Measurements from ENCODE around the gene LMO7. TPM values are rescaled to one million over a fixed set of nuclear protein-coding genes. Genes with fewer than 3 reads are reported as not detected.
"Not testable (repeated sequence)": the region's sequence is repeated elsewhere in the genome, so short reads cannot be mapped to it uniquely, and the experiment has no call there.

Gene LMO7
- total RNA-seq, 1 donor from 2014 or later = 3.2 TPM

GRCh38 chr13:75656425-75656989, 20.4 kb downstream of the LMO7 start:
- no peaks in the 10 kb centered on the region for H3K36me3 Mint-ChIP-seq (ENCODE audit: low read depth)
- DNase-seq (ENCODE audit: low spot score) = no peak
- intact Hi-C loops (cut with micrococcal nuclease) = no loop called here
- no peak overlapping the region for H3K27ac Mint-ChIP-seq
- no peaks in the 10 kb centered on the region for H3K4me1 Mint-ChIP-seq (ENCODE audit: low read depth)
- no peak overlapping the region for H3K4me3 Mint-ChIP-seq
- no peaks in the 10 kb centered on the region for H3K9me3 Mint-ChIP-seq
- H3K27me3 Mint-ChIP-seq (ENCODE audit: insufficient read depth) = no peaks in the 10 kb centered on the region

DNA sequence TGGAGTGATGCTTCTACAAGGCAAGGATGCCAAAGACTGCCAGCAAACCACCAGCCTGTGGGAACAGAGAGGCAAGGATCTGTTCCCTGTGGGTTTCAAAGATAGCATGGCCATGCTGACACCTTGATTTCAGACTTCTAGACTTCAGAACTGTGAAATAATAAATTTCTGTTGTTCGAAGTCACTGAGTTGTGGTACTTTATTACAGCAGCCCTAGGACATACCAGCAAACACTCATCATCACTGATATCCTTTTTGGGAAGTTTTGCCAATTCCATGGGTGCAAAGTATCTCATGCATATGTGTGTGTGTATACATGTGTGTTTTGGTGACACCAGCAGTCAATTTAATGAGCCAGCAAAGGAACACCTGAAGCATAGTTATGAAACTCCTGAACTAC, 21.0 kb downstream of the LMO7 start:
- intact Hi-C loops (cut with micrococcal nuclease) = no loop called here
- Mint-ChIP-seq H3K27ac (no peak overlapping the region), H3K9me3 (no peaks in the 10 kb centered on the region), H3K4me3 (no peak overlapping the region), H3K4me1 (ENCODE audit: low read depth) (no peaks in the 10 kb centered on the region), H3K27me3 (ENCODE audit: insufficient read depth) (no peaks in the 10 kb centered on the region), H3K36me3 (ENCODE audit: low read depth) (no peaks in the 10 kb centered on the region)
- no peak for DNase-seq (ENCODE audit: low spot score)

- no peaks in the 10 kb centered on the region for H3K36me3 Mint-ChIP-seq (ENCODE audit: low read depth)
- no peaks in the 10 kb centered on the region for H3K9me3 Mint-ChIP-seq
- intact Hi-C loops (cut with micrococcal nuclease) = no loop called here
- no peaks in the 10 kb centered on the region for H3K4me1 Mint-ChIP-seq (ENCODE audit: low read depth)
- H3K4me3 Mint-ChIP-seq = no peak overlapping the region
- H3K27ac Mint-ChIP-seq = no peak overlapping the region
- no peak for DNase-seq (ENCODE audit: low spot score)
- H3K27me3 Mint-ChIP-seq (ENCODE audit: insufficient read depth) = no peaks in the 10 kb centered on the region
Measured at GRCh38 chr13:75660694-75661093, 24.6 kb downstream of the LMO7 start.

DNA sequence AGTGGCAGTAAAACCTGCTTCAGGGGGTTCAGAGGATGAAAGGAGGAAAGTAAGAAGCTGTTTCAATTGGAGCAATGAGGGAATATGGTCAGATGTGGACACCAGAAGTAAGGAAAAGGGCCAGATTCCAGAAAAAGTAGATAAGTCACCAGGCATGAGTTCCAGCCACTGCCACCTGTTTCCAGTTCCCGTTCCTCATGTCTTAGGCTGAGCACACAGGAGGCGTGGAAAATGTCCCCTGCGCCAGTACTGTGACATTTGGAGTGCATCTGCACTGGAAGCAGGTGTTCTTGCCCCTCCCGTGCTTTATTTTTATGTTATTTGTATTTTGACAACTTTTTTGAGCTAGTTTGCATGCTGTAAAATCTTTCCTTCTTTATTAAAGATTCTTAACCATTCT, 25.3 kb downstream of the LMO7 start:
- H3K36me3 Mint-ChIP-seq (ENCODE audit: low read depth) = no peaks in the 10 kb centered on the region
- no peak for DNase-seq (ENCODE audit: low spot score)
- H3K4me3 Mint-ChIP-seq = no peak overlapping the region
- intact Hi-C loops (cut with micrococcal nuclease) = no loop called here
- H3K27ac Mint-ChIP-seq = no peak overlapping the region
- no peaks in the 10 kb centered on the region for H3K9me3 Mint-ChIP-seq
- no peaks in the 10 kb centered on the region for H3K27me3 Mint-ChIP-seq (ENCODE audit: insufficient read depth)
- H3K4me1 Mint-ChIP-seq (ENCODE audit: low read depth) = no peaks in the 10 kb centered on the region

DNA sequence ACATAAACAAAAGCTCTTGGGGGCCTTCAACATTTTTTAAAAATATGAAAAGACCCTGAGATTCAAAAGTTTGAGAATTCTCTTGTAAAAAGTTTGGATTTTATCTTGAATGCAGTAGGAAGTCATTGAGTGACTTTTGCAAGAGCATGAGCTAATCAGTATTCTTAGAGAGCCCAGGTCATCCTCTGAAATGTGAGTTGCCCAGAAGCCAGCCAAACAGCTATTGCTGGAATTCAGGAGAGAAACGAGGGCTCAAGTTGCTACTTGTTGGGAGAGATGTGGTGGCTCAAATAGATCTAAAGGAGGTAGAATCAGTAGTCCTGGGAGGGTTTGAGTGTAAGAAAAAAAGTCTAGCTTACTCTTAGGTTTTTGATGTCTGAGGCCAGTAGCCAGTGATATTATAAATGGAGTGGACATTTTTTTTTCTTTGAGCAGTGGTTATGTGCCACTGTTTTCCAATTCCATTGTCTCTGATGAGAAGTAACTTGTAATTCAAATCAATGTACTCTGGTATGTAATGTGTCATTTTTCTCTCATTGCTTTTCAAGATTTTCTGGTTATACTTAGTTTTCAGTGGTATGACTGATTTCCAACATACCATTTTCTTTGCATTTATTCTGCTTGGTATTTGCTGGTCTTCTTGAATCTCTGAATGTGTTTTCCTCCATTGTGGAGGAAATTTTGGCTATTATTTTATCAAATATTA, 30.7 kb downstream of the LMO7 start:
- H3K27ac Mint-ChIP-seq = no peak overlapping the region
- H3K27me3 Mint-ChIP-seq (ENCODE audit: insufficient read depth) = no peaks in the 10 kb centered on the region
- DNase-seq (ENCODE audit: low spot score) = no peak
- intact Hi-C loops (cut with micrococcal nuclease) = no loop called here
- H3K36me3 Mint-ChIP-seq (ENCODE audit: low read depth) = no peaks in the 10 kb centered on the region
- H3K4me3 Mint-ChIP-seq = no peak overlapping the region
- H3K4me1 Mint-ChIP-seq (ENCODE audit: low read depth) = no peaks in the 10 kb centered on the region
- no peaks in the 10 kb centered on the region for H3K9me3 Mint-ChIP-seq

- Mint-ChIP-seq H3K4me3 (no peak overlapping the region), H3K27me3 (ENCODE audit: insufficient read depth) (no peaks in the 10 kb centered on the region), H3K9me3 (no peaks in the 10 kb centered on the region), H3K36me3 (ENCODE audit: low read depth) (no peaks in the 10 kb centered on the region), H3K27ac (no peak overlapping the region), H3K4me1 (ENCODE audit: low read depth) (no peaks in the 10 kb centered on the region)
- DNase-seq (ENCODE audit: low spot score) = no peak
- intact Hi-C loops (cut with micrococcal nuclease) = no loop called here
Measured at GRCh38 chr13:75669706-75670105, 33.6 kb downstream of the LMO7 start.

DNA sequence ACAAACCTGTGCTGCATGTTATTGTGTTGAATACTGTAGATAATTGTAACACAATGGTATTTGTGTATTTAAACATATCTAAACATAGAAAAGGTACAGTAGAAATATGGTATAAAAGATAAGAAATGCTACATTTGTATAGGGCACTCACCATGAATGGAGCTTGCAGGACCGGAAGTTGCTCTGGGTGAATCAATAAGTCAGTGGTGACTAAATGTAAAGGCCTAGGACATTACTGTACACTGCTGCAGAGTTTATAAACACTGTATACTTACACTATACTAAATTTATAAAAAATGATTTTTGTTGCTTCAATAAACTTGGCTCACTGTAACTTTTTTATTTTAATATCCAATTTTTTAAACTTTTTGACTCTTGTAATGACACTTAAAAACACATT, 34.4 kb downstream of the LMO7 start:
- Mint-ChIP-seq H3K27me3 (ENCODE audit: insufficient read depth) (no peaks in the 10 kb centered on the region), H3K36me3 (ENCODE audit: low read depth) (no peaks in the 10 kb centered on the region), H3K4me3 (no peak overlapping the region), H3K27ac (no peak overlapping the region), H3K4me1 (ENCODE audit: low read depth) (no peaks in the 10 kb centered on the region), H3K9me3 (no peaks in the 10 kb centered on the region)
- DNase-seq (ENCODE audit: low spot score) = no peak
- intact Hi-C loops (cut with micrococcal nuclease) = no loop called here

DNA sequence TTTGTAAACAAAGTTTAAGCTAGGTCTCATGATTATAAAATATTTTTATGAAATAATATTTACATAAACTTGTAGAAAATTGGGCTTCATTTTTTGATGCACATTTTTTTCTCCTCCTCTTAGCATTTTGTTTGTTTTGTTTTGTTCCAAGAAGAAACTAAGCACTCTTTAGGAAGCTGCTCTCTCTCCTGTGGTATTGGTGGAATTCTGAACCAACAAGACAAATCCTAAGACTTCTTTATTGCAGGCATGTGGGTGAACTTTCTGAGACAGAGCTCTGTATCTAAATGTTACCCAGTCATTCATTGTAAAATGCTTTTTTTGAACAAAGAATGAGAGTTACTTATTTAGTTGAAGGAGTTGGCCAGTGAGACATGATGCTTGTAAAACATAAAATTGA, 39.3 kb downstream of the LMO7 start:
- Mint-ChIP-seq H3K4me3 (no peak overlapping the region), H3K27ac (no peak overlapping the region), H3K36me3 (ENCODE audit: low read depth) (no peaks in the 10 kb centered on the region), H3K4me1 (ENCODE audit: low read depth) (no peaks in the 10 kb centered on the region), H3K27me3 (ENCODE audit: insufficient read depth) (no peaks in the 10 kb centered on the region), H3K9me3 (no peaks in the 10 kb centered on the region)
- DNase-seq (ENCODE audit: low spot score) = no peak
- intact Hi-C loops (cut with micrococcal nuclease) = no loop called here

- intact Hi-C loops (cut with micrococcal nuclease) = no loop called here
- H3K36me3 Mint-ChIP-seq (ENCODE audit: low read depth) = no peaks in the 10 kb centered on the region
- H3K27ac Mint-ChIP-seq = no peak overlapping the region
- H3K9me3 Mint-ChIP-seq = no peaks in the 10 kb centered on the region
- no peaks in the 10 kb centered on the region for H3K27me3 Mint-ChIP-seq (ENCODE audit: insufficient read depth)
- DNase-seq (ENCODE audit: low spot score) = no peak
- H3K4me3 Mint-ChIP-seq = no peak overlapping the region
- no peaks in the 10 kb centered on the region for H3K4me1 Mint-ChIP-seq (ENCODE audit: low read depth)
Measured at GRCh38 chr13:75679459-75679858, 43.3 kb downstream of the LMO7 start.

DNA sequence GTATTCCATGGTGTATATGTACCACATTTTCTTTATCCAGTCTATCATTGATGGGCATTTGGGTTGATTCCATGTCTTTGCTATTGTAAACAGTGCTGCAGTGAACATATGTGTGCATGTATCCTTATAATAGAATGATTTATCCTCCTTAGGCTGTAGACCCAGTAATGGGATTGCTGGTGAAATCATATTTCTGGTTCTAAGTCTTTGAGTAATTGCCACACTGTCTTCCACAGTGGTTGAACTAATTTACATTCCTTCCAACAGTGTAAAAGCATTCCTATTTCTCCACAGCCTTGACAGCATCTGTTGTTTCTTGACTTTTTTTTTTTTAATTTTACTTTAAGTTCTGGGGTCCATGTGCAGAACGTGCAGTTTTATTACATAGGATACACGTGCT, 44.1 kb downstream of the LMO7 start:
- intact Hi-C loops (cut with micrococcal nuclease); H3K36me3 Mint-ChIP-seq (ENCODE audit: low read depth); H3K4me1 Mint-ChIP-seq (ENCODE audit: low read depth); H3K9me3 Mint-ChIP-seq; H3K4me3 Mint-ChIP-seq; H3K27me3 Mint-ChIP-seq (ENCODE audit: insufficient read depth); H3K27ac Mint-ChIP-seq; DNase-seq (ENCODE audit: low spot score): not testable (repeated sequence)

GRCh38 chr13:75682326-75682725, 46.2 kb downstream of the LMO7 start:
- Mint-ChIP-seq H3K4me1 (ENCODE audit: low read depth) (peaks cover 8% of the 10 kb centered on the region), H3K27me3 (ENCODE audit: insufficient read depth) (no peaks in the 10 kb centered on the region), H3K9me3 (no peaks in the 10 kb centered on the region), H3K4me3 (no peak overlapping the region), H3K27ac (no peak overlapping the region), H3K36me3 (ENCODE audit: low read depth) (no peaks in the 10 kb centered on the region)
- DNase-seq (ENCODE audit: low spot score) = no peak
- intact Hi-C loops (cut with micrococcal nuclease) = no loop called here

- Mint-ChIP-seq H3K4me3 (no peak overlapping the region), H3K4me1 (ENCODE audit: low read depth) (peaks cover 8% of the 10 kb centered on the region), H3K27me3 (ENCODE audit: insufficient read depth) (no peaks in the 10 kb centered on the region), H3K27ac (no peak overlapping the region), H3K9me3 (no peaks in the 10 kb centered on the region), H3K36me3 (ENCODE audit: low read depth) (no peaks in the 10 kb centered on the region)
- no peak for DNase-seq (ENCODE audit: low spot score)
- intact Hi-C loops (cut with micrococcal nuclease) = no loop called here
Measured at GRCh38 chr13:75685239-75685697, 49.1 kb downstream of the LMO7 start.

- no peak for DNase-seq (ENCODE audit: low spot score)
- Mint-ChIP-seq H3K36me3 (ENCODE audit: low read depth) (no peaks in the 10 kb centered on the region), H3K27me3 (ENCODE audit: insufficient read depth) (no peaks in the 10 kb centered on the region), H3K4me3 (no peak overlapping the region), H3K9me3 (no peaks in the 10 kb centered on the region), H3K4me1 (ENCODE audit: low read depth) (peaks cover 8% of the 10 kb centered on the region), H3K27ac (no peak overlapping the region)
- intact Hi-C loops (cut with micrococcal nuclease) = no loop called here
Measured at GRCh38 chr13:75687150-75687763, 51.1 kb downstream of the LMO7 start.

Data from activated T-helper 1 cell treated with anti-CD3 and anti-CD28 coated beads, Interleukin-12 subunit alpha, Interleukin-12 subunit beta, Interleukin-2, Interleukin-4 antibody, amounts not matched to agents 30 ng/mL and 10 ng/mL and 1 ng/mL, durations not matched to agents 14 hours and 24 hours and 36 hours (primary cell).